NCI-H82 treated with DMSO at 0.1 percent for 48 hours (cell line): Measurements from ENCODE around the gene GRIFIN.

Experiments
- DNase-seq: peaks from one replicate; lab custom pipeline; 2025; ENCODE audit not compliant: unreplicated experiment; lab: John Stamatoyannopoulos, UW

GRIFIN gene

DNA sequence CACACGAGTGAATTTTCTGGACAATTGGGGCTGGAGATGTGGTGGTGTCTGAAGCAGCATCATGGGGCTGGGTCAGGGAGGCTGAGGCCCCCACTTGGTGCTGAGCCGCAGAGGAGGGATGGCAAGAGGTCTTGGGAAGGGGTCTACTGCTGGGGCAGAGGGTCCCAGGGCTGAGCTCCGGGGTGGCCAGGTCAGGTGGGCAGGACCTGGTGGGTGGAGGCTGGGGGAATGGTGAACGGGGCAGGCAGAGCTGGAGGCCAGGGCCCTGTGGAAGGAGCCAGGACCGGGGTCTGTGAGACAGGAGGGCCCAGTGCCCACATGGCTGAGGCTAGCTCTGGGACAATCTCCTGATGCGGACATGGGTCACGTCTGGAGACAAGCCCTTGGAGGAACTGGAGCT, 23.0 kb upstream of the GRIFIN start:
- DNase-seq = no peak

DNA sequence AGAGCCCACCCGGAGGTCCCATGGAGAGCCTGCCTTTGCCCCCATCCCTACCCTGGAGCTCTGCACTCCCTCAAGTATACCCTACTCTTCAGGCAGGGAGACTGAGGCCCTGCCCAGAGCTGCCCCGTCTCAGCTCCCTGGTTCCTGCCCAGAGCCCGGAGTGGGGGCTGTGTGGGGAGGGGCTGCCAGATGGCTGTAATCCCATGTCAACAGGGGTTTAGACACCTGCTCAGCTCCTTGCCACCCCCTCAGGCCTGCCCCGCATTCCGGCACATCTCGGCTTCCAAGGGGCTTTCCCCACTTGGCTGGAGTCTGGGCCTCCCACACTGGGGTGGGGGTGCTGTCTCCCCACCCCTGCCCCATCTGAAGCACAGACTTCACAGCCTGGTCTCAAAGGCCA, 22.5 kb upstream of the GRIFIN start:
- peak; percentile 59 for DNase-seq

DNA sequence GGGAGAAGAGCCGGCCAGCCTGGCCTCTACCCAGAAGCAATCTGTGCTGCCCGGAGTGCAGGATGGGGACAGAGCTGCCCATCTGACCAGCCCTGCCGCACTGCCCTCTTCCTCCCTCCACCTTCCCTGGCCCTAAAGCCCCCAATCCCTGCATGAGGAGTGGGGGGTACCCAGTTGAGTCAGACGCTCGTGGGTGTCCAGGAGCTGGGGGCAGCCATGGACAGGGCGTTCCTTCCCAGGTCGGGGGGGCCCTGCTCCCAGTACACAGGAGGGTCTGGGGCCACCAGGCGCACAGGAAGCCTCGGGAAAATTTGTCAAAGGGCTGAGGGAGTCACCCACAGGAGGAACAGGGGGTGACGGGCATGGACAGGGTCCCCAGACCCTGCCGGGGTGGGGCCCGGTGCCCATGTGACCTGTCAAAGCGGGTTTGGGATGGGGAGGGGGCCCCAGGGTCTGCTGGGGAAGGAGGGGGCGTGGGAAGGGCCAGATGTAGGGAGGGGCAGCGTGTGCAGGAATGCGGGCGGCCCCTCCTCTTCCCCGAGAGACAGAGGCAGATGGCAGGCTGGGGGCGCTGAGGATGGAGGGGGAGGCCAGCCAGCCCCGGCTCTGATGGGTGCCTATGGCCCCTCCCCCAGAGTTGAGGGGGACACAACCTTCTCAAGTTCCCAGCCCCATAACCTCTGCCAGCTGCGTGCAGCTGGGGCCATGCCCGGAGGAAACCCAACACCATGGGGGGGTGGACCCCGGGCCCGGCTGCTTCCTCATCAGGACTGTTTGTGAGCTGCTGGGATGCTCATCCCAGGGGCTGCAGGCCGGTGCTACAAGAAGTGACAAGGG, 21.5 kb upstream of the GRIFIN start:
- peak; percentile 58 for DNase-seq

DNA sequence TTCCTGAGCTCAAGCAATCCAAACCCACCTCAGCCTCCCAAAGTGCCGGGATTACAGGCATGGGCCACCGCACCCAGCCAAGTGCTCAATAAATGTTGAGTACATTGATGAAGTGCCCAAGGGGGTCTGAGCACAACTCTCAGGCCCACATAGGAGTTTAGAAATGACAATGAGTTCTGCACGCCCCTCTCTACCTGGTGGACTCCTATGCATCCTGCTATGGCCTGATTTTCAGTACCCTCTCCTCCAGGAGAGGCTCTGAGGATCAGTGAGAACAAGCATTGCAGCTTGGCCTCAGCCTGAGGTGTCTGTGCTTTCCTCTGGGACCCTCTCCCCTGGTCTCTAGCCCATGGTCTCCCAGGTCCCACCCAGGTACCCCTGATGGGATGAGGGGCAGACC, 20.9 kb upstream of the GRIFIN start:
- no peak for DNase-seq

DNA sequence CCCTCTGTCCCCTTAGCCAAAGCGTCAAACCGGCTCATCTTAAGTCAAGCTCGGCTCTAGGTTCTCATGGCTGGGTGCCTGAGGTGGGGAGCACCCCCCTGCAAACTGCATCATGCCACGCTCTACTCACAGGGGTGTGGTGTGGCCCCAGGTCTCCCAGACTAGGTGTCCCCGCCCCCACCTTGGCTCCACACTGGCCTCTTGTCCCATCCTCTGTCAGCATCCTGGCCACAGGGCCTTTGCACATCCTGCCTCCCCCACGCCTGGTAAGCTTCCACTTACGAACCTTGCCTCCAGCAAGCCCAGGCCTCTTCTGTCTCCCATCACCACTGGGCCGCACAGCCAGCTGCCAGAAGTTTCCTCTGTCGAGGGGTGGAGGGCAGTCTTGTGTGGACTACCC, 20.2 kb upstream of the GRIFIN start:
- DNase-seq = no peak

DNA sequence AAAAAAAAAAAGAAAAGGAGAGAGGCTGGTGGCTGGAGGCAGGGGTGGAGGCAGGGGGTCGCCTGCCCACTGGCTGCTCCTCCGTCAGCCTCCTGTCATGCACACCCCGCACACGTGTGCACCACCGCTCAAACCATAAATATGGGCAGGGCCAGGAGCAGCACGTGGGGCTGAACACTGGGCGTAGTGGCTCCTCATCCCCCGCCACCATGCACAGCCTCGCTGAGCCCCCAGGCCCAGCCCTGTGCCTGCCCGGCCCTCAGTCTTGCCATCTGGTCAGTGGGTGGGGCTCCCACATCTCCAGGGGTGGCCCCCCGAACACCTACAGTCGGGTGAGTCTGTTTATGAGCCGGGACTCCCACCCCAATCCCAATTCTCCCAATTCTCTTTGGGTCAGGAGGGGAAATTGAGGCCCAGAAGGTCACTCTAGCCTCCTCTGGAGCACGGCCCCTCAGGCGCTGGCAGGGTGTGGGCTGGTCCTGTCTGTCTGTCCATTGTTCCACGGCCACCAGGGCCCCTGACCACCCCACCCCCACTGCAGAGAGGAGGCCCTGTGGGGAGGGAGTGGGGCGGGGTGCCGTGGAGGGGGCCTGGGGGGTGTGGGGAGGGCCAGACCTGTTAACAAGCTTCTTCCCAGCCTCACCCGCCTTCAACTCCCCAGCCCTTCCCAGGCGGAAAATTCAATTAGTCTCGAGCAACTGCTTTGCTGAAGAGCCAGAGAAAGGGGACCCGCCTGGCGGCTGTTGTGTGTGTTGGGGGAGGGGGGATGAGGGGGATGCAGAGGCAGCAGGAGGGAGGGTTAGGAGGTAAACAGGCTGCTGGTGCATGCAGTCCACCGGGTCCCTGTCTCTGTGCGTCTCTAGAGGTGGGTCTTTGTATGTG, 19.5 kb upstream of the GRIFIN start:
- DNase-seq = peak; percentile 90

DNA sequence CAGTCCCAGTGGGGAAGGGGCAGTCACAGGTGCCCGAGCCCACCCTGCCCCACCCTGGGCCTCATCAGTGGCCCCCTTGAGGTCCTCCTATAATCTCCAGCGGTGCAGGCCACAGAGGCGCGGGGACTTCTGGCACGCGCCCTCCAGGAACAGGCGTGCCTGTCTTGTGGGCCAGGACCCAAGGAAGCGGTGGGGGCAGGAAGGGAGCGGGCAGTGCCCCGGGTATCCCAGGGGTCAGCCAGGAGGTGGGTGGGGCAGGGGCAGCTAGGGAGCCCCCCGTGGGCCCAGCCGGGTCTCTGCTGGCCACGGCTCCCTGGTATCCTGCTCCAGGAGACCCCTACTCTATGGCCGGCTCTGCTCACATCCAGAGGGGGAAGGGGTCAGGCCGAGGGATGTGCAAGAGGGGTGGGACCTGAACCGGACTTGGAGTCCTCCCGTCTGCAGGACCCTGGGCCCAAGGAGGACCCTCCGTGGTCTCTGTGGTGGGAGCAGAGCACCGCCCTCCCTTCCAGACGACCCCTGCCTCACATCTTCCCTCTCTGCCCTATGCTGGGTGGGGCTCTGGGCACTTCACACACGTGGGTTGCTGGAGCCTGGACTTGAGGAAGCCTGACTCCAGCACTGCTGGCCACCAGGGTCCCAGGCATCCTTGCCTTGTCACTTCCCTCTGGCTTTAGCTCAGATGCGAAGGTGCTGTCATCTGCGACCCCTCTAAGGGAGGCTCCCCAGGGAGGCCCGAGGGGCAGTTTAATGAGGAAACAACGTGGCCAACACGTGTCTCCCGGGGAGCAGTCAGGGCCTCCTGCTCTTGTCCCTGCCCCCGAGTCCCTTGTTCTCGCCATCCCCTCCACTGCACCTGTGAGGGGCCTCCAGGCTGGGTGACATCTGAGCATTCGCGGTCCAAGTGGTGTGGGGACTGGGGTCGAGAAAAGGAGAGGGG, 18.3 kb upstream of the GRIFIN start:
- no peak for DNase-seq

DNA sequence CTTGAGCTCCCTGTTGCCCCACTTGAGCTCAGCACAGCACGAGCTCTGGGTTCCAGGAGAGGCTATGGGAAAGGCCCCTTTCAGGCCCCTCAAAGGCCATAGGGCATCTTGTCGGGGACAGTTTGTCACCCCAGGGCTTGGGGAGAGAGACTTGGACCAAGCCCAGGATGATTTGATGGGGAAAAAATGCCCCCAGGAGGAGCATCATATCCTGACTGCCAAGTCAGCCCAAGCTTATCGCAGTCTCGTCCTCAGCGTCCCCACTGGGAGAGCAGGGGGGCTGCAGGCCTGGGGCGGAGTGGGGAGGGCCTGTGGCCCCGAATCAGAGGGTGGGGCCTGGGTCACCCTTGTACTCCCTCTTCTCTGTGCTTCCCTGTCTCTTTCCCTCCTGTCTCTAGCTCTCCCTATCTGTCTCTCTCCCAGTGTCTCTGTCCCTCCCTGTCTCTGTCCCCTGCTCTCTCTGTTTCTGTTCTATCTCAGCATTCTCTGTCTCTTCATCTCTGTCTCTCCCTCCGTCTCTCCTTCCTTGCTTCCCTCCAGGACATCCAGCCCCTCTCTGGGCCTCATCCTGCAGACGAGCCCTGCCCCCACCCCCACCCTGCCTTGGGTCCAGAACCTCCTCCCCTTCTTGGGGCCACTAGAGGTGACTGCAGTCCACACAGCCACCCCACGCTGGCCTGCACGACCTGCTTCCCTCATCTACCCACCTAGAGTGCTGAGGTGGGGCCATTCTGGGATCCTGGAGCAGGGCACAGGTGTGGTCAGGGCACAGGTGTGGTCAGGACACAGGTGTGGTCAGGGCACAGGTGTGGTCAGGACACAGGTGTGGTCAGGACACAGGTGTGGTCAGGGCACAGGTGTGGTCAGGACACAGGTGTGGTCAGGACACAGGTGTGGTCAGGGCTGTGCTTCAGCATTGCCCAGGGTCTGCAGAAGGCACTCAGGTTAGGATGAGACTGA, 17.3 kb upstream of the GRIFIN start:
- DNase-seq = no peak

DNA sequence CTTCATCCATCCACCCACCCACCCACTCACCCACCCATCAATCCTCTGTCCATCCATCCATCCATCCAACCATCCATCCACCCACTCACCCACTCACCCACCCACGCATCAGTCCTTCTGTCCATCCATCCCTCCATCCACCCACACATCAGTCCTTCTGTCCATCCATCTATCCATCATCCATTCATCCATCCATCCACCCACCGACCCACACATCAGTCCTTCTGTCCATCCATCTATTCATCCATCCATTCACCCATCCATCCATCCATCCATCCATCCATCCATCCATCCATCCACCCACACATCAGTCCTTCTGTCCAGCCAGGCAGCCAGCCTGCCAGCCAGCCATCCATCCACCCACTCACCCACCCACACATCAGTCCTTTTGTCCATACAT, 15.8 kb upstream of the GRIFIN start:
- DNase-seq = no peak

DNA sequence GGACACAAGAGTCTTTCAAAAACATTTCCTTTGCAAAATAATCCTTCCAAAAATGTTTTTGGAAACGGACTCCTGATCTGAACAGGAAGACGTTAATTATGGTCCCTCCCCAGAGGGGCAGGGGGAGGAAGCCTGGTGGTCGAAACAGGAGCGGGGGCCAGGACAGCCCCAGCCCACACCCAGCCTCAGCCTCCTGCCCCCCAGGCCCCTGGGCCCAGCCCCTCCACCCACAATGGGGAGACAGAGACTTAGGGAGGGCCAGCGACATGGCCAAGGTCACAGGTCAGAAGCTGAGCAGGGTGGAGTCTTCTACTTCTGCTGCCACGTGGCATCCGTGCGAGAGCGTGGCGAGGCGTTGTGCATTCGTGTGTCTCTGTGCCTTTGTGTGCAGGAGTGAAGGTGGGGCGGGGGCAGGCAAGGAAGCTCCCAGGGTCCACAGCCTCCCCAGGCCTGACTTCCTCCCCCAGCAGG, 14.0 kb upstream of the GRIFIN start:
- no peak for DNase-seq

DNA sequence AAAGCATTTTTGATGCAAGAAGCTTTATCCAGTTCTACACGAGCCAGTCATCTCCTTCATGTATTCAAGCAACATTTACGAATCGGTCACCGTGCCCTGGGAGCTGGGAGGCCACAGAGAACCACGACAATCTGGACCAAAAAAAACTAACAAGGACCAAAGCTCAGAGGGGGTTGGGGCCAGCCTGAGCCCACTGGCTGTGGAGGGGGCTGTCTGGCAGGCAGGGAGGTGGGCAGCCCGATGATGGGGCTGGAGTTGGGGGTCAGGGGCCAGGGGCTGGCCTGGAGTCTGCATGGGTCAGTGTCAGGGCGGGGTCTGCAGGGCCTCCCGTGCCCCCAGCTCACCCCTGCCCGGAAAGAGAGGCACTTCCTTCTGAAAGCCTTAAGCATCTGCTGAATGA, 12.5 kb upstream of the GRIFIN start:
- no peak for DNase-seq

DNA sequence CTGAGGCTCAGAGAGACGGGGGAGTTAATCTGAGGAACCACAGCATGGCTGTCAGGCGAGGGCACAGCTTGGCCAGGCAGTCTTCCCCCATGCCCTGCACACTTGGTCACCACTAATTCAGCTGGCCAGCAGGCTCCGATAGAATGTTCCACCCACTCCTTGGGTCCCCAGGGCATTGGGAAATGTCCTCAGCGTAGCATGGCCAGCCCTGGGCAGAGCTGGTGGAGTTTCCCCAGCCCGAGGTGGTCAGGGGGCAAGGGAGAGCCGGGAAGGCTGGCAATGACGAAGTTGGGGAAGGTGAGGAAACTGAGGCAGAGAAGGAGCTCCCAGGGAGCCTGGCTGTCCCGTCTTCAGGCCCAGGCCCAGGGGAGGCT, 12.1 kb upstream of the GRIFIN start:
- DNase-seq = no peak

DNA sequence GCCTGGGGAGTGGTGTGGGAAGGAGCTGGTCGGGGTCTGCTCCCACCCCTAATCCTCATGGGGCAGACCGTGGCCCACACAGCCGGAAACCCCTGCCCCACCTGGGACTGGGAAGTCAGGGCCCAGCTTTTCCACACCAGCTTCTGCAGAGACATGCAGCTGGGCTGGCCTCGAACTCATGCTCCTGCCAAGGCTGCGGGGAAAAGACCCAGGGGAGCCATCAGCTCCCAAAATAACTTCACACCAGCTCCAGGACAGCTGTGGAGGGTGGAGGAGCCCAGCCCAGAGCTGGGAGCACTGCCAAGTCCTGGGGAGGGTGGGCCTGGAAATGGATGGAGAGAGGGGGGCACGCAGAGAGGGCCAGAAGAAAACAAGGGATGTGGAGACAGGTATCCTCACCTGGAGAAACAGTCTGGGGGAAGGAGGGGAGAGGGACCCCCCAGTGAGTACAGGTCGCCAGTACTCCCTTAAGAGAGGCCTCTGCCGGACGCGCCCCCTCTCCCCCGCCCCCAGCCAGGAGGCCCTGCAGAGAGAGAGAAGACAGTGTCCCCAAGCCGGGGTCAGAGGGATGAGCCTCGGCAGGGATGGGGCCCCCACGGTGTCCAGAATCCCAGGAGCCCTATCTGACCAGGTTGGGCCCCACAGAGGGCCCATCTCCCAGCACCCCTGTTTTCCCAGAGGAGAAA, 11.5 kb upstream of the GRIFIN start:
- DNase-seq = no peak

DNA sequence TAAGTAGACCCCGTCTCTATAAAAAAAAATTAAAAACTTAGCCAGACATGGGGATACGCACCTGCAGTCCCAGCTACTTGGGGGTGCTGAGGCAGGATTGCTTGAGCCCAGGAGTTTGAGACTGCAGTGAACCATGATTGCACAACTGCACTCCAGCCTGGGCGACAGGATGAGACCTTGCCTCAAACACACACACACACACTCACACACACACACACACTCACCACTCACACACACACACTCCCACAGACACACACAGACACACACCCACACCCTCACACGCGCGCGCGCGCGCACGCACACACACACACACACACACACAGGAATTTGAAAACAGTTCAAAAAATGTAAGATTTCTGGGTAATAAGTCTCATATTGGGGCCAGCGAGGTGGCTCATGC, 8.7 kb upstream of the GRIFIN start:
- DNase-seq = no peak

DNA sequence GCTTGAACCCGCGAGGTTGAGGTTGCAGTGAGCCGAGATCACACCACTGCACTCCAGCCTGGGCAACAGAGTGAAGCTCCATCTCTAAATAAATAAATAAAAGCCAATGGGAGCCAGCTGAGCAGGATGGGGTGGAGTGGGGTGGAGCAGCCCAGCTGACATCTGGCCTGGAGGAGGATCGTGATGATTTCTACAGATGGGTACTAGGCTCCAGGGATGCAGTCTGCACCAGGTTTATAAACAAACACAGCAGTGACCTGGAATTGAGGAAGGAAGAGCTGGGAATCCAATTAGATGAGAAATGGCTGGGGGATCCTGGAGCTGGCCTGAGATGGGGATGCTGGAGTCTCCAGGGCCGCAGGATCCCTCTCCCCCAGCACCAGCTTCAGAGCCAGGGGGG, 7.3 kb upstream of the GRIFIN start:
- DNase-seq = peak; percentile 94

DNA sequence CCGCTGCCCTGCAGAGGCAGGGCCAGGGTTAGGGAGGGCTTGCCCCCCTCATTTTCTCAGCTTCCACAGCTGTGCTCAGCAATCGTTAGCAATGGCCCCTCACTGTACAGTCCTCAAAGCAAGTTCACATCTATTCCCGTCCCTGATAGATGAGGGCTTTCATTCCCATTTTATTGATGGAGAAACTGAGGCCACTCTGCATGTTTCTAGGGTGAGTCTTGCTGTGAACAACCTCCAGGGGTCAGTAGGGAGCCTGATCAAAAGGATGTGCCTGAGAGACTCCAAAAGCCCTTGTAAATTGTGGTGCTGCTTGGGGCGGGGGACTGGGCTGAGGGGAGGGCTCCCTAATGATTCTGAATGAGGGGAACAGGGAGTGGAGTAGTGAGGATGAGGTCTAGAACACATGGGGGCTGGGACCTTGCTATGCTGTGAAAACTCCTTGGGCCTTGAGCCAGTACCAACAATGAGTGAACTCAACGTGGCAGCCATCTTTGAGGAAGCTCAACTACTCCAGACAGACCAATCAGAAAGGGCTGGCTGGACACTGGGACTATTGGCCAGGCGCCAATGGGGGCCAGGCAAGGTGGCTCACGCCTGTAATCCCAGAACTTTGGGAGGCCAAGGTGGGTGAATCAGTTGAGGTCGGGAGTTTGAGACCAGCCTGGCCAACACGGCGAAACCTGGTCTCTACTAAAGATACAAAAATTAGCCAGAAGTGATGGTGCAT, 6.7 kb upstream of the GRIFIN start:
- DNase-seq = no peak

DNA sequence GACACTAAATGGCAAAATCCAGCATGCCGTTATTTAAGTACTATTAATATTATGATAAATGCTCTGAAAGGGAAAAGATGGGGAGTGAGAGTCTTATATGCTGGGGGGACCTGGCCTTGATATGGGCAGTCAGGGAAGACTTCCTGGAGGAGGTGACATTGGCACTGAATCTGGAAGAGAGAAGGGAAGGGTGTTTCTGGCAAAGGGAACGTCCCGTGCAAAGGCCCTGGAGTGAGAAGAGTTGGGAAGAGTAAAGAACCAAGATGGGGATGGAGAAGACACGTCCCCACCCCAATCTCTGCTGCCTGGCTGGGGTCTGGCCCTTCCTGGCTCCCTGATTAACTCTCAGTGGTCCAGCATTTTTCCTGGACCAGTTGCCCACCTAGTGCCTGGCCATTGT, 5.0 kb upstream of the GRIFIN start:
- DNase-seq = no peak

DNA sequence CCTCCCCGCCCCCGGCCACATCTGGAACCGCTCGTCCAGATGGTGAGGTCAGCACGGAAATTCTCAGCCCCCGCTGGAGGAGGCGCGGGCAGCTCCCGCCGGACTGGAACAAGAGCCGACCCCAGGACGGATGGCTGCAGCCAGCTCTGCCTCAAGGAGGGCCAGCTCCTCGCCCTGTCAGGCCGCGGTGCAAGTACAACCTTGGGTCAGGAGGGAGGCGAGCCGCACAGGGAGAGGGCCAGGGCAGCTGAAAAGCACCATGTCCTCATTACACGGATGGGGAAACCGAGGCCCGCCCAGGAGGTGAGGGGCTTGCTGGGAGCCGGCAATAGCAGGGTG, 3.8 kb upstream of the GRIFIN start:
- no peak for DNase-seq
